HG03457 (cell line): ENCODE results near the gene HERC2.

Source experiments
- ATAC-seq: cut with Tn5 transposase; IDR thresholded peaks from one replicate; pipeline ENCODE4 v1.9.1; 2021; ENCODE audit warnings: moderate number of reproducible peaks; ENCODE audit not compliant: unreplicated experiment

Gene HERC2

DNA sequence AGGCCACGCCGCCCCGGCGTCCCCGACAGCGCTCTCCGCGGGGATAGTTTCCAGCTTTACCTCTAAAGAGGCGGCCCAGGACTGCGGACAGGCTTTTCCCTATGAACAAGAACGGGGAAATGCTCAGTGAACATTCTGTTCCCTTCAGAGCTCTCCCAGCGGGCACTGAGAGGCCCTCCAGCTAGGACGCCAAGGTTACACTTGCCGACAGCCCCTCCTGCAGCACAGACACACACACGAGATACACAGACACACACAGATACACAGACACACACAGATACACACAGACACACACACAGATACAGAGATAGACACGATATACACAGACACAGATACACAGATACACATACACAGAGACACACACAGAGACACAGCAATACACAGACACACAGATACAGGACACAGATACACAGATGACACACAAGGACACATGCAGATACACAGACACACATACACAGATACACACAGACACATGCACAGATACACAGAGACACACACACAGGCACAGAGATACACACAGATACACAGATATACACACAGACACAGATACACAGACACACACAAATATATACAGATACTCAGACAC lies 222.3 kb downstream of the HERC2 start:
- ATAC-seq: no peak

DNA sequence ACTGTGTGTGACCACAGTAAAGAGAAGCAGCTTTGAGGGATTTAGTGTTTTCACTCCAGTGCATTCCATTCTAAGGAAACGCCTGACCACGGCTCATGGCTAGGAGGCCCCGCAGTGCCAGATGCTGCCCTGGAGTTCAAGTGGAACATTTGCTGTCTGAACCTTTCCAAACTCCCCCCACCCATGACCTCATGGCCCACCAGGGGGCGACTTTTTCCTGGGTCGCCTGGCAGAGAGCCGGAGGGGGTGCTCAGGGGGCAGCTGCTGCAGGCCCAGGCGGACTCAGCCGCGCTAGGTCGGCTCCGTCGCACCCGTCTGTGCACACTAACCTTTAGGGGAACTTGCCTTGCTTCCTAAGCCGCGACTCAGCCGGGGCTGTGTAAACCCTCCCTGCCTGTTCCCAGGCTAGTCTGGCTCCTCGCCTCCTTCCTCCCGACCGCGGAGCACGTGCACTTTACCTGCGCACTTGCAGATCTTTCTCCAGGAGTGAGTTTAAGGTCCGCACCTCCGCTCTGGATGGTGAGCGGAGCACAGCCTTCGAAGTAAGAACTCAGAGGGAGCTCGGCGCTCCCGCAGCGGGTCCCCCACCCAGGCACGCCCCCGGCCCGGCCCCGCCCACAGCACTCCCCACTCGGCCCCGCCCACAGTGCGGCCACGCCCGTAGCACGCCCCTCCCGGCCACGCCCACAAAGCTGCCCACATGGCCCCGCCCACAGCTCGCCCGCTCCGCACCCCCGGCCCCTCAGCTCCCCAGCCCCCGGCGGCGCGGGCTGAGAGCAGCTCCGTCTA lies 223.0 kb downstream of the HERC2 start, which contains the start of gene OCA2:
Gene OCA2, minus strand, starts transcription at position 550 of the 789 bp plus-strand sequence. CDS start 17,441 bp downstream, outside the sequence.
- ATAC-seq: no peak

GRCh38 chr15:28098360-28098765 lies 223.6 kb downstream of the HERC2 start:
- ATAC-seq: no peak

DNA sequence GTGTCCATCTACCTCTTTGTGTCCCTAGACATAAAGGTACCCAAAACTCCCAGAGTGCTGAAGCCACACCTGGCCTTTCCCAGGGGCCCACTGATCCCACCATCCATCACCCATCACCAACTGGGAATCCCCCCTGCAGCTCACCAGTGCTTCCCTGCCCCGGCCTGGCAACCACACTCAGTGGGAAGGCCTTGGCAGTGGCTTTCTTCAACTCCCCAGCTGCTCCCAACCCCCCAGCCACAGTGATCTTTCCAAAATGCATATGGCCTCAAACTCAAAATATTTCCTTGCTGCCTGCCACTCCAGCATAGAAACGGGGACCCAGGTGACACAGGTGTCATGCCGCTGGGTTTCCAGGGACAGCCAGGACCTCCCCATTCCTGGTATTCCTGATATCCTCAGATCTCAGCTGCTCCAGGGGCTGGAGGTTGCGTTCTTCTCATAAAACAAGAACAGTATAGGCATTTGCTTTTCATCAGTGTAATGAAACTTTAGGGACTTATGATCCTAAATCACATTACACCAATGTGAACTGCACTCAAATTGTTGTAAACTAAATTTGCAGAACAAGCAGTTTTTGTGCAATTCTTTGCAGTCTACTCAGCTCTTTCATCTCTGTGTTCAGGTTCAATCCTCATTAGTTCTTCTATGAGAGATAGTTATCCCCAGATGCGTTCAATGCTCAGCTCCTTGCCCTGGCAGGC lies 224.2 kb downstream of the HERC2 start:
- ATAC-seq: no peak

DNA sequence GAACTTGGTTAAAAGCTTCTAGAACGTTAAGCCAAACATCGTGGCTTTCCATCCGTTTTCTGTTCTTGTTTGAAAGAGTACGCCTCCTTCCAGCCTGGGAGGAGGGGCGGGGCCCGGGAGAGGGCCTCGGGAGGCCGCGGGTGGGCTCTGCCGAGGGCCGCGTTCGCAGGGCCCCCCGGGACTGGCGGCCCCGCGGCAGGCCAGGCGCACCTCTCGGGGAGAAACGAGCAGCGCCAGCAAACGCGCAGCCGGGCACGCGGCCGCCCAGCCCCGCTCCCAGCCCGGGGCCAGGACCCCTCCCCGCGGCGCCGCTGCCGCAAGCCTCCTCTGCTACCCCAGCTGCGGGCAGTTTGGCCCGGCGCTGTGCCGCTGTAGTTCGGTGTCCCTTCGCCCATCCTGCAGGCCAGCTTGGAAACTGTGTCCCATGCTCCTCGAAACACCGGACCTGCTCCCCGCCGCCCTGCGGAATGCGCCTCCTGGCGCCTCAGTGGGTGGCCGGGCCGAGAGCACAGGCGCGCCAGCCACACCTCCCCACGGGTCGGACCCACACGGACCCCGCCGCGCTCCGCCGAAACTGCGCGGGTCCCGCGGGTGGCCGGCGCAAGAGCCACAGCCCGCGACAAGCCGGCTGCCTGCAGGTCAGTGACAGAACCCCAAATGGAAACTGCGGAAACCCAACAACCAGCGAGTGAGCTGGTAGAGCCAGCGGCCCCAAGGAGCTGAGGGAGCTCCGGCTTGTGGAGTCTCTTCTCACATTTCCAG lies 225.1 kb downstream of the HERC2 start:
- no peak for ATAC-seq

GRCh38 chr15:28096411-28096669 lies 225.6 kb downstream of the HERC2 start:
- no peak for ATAC-seq

- no peak for ATAC-seq
Measured at GRCh38 chr15:28094732-28095521, 227.1 kb downstream of the HERC2 start.

DNA sequence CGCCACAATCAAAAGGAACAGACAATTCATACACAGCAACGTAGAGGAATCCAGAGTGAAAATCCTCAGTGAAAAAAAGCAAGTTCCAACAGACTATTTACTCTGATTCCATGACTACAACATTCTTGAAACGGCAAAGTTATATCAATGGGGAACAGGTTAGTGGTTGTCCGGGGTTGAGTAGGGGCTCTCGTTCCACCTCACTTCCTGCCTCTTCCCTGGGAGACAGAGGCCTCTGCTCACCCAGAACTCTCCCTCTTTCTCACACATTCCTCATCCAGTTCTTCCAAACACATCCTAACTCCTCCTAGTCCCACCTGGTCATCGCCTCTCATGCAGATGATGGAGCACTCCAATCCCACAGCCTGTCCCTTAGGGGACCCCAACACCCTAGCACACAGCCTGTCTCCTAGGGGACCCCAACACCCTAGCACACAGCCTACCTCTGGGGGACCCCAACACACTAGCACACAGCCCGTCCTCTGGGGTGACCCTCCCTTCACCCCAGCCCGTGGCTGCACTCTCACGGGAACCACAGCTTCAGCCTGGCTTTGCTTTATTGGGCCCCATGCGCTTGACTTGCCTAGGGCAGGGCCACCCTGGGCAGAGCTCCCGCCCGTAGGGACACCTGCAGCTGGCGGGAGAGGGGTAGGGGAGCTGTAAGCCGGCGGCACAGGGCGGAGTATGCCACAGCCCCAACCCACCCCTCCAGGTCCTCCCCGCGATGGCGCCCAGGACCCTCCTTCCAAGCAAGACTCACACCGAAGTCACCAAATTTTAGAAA lies 228.0 kb downstream of the HERC2 start:
- no peak for ATAC-seq

- ATAC-seq: no peak
Measured at GRCh38 chr15:28091313-28091712, 230.7 kb downstream of the HERC2 start.

DNA sequence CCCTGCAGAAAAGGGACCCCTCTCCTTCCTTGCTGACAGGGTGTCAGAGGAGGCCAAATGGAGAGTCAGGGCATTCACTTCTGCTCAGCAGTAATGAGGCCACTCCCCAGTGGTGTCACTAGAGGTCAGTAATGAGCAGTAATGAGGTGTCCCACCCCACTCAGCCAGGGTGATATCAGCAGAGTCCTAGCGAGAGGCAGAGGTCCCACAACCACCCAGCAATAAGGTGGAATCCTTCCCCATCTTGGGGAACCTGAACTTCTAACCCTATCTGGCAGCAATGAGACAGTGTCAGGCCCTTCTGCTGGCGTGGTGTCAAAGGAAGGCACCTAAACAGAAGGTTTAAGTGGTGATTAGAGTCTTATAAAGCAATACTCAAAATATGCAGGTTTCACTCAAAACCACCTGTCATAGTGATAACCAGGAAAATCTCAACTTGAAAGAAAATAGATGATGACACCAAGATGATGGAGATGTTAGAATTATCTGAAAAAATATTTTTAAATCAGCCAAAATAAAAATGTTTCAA lies 235.7 kb downstream of the HERC2 start:
- peak; percentile 88 for ATAC-seq

DNA sequence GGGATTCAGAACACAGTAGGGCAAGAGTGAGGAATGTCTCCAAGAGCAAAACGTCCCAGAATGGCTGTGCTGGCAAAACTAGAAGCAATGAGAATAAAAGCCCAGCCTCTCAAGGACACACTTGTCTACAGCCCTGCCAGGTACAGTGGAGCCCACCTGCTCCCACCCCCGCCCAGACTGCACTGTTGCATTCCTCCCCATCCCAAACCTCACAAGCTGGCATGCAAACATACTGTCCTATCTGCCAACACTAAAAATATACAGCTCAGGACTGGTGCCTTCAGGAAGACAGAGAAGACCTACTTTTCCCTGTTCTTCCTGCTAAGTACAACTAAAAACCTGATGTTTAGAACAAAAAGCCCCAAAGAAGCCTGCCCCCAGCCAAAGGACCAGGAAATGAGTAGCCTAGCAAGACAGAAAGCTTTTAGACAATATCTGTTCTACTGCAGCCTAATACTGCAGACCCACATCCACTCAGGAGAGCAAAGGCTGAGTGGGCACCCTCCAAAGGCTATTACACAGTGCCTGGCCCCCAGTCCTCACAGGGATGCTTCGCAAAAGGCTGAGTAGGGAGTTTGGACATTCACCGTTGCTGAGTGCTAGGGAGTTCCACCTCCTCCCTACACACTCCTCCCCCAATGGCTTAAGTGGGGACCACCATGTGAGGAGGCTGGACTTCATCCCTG lies 236.3 kb downstream of the HERC2 start:
- ATAC-seq: peak; percentile 19

DNA sequence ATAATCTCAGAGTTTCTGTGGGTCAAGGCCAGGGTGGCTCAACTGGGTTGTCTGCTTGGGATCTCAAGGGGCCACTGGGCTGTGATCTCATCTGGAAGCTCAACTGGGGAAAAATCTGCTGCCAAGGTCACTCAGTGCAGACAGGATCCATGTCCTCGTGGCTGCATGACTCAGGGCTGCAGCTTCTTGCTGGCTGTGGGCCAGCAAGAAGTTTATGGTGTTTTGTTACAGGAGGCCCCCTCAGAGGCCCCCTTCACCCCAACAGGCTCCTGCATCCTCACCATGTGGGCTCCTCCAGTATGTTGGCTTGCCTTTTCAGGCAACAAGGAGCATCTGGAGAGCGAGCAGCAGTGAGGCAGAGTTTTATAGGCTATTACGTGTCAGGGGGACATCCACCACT lies 237.4 kb downstream of the HERC2 start:
- ATAC-seq: no peak

GRCh38 chr15:28082891-28083684 lies 238.9 kb downstream of the HERC2 start:
- ATAC-seq: no peak

- no peak for ATAC-seq
Measured at GRCh38 chr15:28081594-28081993, 240.4 kb downstream of the HERC2 start.

DNA sequence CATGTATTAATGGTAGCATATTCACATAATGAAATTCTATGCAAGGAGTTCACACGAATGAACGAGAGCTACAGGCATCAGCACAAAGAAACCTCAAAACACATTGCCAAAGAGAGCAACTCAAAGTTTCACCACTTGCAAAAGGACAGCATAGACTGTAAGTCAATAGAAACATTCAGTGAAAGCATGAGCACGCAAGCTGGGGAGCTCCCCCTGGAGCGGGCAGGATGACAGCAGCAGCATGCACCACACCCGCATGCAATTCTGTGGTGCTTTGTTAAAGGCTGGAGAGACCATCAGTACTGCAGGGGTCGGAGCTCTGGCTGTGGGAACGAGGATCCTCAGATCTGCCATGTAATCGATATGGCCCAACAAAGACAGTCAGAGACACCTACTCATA lies 241.6 kb downstream of the HERC2 start:
- ATAC-seq: no peak

GRCh38 chr15:28079313-28079969 lies 242.5 kb downstream of the HERC2 start:
- no peak for ATAC-seq

GRCh38 chr15:28078191-28078719 lies 243.7 kb downstream of the HERC2 start:
- ATAC-seq: no peak
